WTC11 (cell line): ENCODE measurements around the gene TELO2. TPM values are rescaled to one million over a fixed set of nuclear protein-coding genes. Genes with fewer than 3 reads are reported as not detected.

ENCODE experiments used
- CBFB ChIP-seq: sonication (generic); formaldehyde crosslinking; IDR thresholded peaks from 2 replicates; pipeline ENCODE4 v1.8.1; 2022; ENCODE audit warnings: mild to moderate bottlenecking, low read depth, missing genetic modification reagents
- CREB1 ChIP-seq: sonication (generic); formaldehyde crosslinking; IDR thresholded peaks from 2 replicates; pipeline ENCODE4 v1.8.0; 2023; ENCODE audit warnings: mild to moderate bottlenecking, missing genetic modification reagents
- ELF4 ChIP-seq: sonication (generic); formaldehyde crosslinking; IDR thresholded peaks from 2 replicates; pipeline ENCODE4 v1.8.1; 2022; ENCODE audit warnings: low read depth, mild to moderate bottlenecking, moderate library complexity, missing genetic modification reagents
- EMX1 ChIP-seq: fragments of 250-450 bp; sonication (Bioruptor Pico); IDR thresholded peaks from 2 replicates; pipeline ENCODE4 v1.8.0; 2021; ENCODE audit warnings: mild to moderate bottlenecking
- GRHL2 ChIP-seq: fragments of 250-450 bp; sonication (Bioruptor Pico); IDR thresholded peaks from 2 replicates; pipeline ENCODE4 v1.8.0; 2022; ENCODE audit warnings: mild to moderate bottlenecking, moderate library complexity; ENCODE audit not compliant: insufficient replicate concordance, severe bottlenecking
- HMGA2 ChIP-seq: fragments of 250-450 bp; sonication (Bioruptor Pico); IDR thresholded peaks from 2 replicates; pipeline ENCODE4 v1.4.0; 2021; ENCODE audit warnings: mild to moderate bottlenecking, moderate library complexity
- JUN ChIP-seq: sonication (generic); formaldehyde crosslinking; IDR thresholded peaks from 2 replicates; pipeline ENCODE4 v1.8.0; 2023; ENCODE audit warnings: mild to moderate bottlenecking, missing genetic modification reagents
- NFATC4 ChIP-seq: fragments of 250-450 bp; sonication (Bioruptor Pico); IDR thresholded peaks from 2 replicates; pipeline ENCODE4 v1.9.0; 2021; ENCODE audit warnings: mild to moderate bottlenecking
- RELA ChIP-seq: sonication (generic); formaldehyde crosslinking; IDR thresholded peaks from 2 replicates; pipeline ENCODE4 v1.8.1; 2022; ENCODE audit warnings: missing genetic modification reagents, mild to moderate bottlenecking, borderline replicate concordance
- SMAD3 ChIP-seq: sonication (generic); formaldehyde crosslinking; IDR thresholded peaks from 2 replicates; pipeline ENCODE4 v1.8.0; 2022; ENCODE audit warnings: missing genetic modification reagents, mild to moderate bottlenecking, borderline replicate concordance
- TP53 ChIP-seq: sonication (generic); formaldehyde crosslinking; IDR thresholded peaks from 2 replicates; pipeline ENCODE4 v1.8.1; 2023; ENCODE audit warnings: mild to moderate bottlenecking, missing genetic modification reagents
- ZBTB21 ChIP-seq: sonication (generic); formaldehyde crosslinking; IDR thresholded peaks from 2 replicates; pipeline ENCODE4 v1.8.1; 2023; ENCODE audit warnings: mild to moderate bottlenecking, missing genetic modification reagents, borderline replicate concordance
- ZNF121 ChIP-seq: sonication (generic); formaldehyde crosslinking; IDR thresholded peaks from 2 replicates; pipeline ENCODE4 v1.8.0; 2023; ENCODE audit warnings: missing genetic modification reagents
- ZNF423 ChIP-seq: fragments of 250-450 bp; sonication (Bioruptor Pico); IDR thresholded peaks from 2 replicates; pipeline ENCODE4 v2.1.2; 2022; ENCODE audit warnings: mild to moderate bottlenecking, moderate library complexity
- total RNA-seq: library from RNA; stranded (reverse); gene quantifications from 3 replicates; pipeline ENCODE4 v1.2.3, GENCODE V29; 2021
- TF ChIP-seq, protein P1 (sequence below): sonication (generic); formaldehyde crosslinking; IDR thresholded peaks from 2 replicates; pipeline ENCODE4 v1.8.1; 2022; ENCODE audit warnings: missing genetic modification reagents, borderline replicate concordance
- TF ChIP-seq, protein P2 (sequence below): sonication (generic); formaldehyde crosslinking; IDR thresholded peaks from 2 replicates; pipeline ENCODE4 v1.8.0; 2023; ENCODE audit warnings: missing genetic modification reagents, mild to moderate bottlenecking, borderline replicate concordance
- TF ChIP-seq, protein P3 (sequence below): sonication (generic); formaldehyde crosslinking; IDR thresholded peaks from 2 replicates; pipeline ENCODE4 v1.8.1; 2022; ENCODE audit warnings: low read depth, missing genetic modification reagents, borderline replicate concordance
- TF ChIP-seq, protein P4 (sequence below): sonication (generic); formaldehyde crosslinking; IDR thresholded peaks from 2 replicates; pipeline ENCODE4 v1.8.1; 2023; ENCODE audit warnings: mild to moderate bottlenecking, missing genetic modification reagents, borderline replicate concordance
- TF ChIP-seq, protein P5 (sequence below): sonication (generic); formaldehyde crosslinking; IDR thresholded peaks from 2 replicates; pipeline ENCODE4 v1.8.0; 2022; ENCODE audit warnings: mild to moderate bottlenecking, missing genetic modification reagents
- TF ChIP-seq, protein P6 (sequence below): sonication (generic); formaldehyde crosslinking; IDR thresholded peaks from 2 replicates; pipeline ENCODE4 v1.8.0; 2022; ENCODE audit warnings: mild to moderate bottlenecking, missing genetic modification reagents
- TF ChIP-seq, protein P7 (sequence below): sonication (generic); formaldehyde crosslinking; IDR thresholded peaks from 2 replicates; pipeline ENCODE4 v1.8.0; 2022; ENCODE audit warnings: mild to moderate bottlenecking, missing genetic modification reagents
- TF ChIP-seq, protein P8 (sequence below): sonication (generic); formaldehyde crosslinking; IDR thresholded peaks from 2 replicates; pipeline ENCODE4 v1.8.0; 2023; ENCODE audit warnings: missing genetic modification reagents

Gene TELO2
- total RNA-seq, 1 experiment from 2014 or later = 86.7 TPM

DNA sequence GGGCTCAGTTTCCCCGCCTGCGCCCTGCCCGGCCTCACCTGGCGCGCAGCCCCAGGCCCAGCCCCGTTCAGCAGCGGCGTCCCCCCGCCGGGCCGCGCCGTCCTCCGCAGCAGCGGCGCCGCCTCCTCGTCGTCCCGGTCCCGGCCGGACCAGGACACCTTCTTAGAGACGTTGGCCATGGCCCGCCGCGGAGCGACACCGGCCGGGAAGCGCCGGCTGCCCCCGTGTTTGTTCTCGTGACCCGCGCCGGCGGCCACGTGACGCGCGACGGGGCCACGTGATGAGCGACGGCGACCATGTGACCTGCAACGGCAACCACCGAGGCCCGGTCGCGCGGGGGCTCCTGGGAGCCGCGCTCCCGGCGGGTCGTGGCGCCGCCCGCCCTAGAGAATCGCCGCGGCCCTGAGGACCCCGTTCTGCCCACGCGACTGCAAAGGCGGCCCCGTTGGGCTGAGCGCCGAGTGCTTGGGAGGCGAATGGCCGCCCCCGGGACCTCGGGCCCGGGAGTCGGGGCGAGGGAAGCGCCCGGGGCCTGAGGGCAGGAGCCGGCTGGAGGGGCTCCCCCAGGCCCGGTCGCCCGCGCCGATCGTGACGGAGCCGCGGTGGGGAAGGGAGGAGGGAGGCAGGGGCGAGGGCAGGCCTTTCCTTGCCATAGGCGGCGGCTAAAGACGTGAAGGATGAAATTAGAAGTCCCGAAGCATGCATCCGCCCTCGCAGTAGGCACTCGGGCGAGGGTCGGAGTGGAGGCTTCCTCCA is 18.2 kb upstream of the TELO2 start, which contains the start of gene CLCN7 (continued):
- TF ChIP-seq, protein P1, sequence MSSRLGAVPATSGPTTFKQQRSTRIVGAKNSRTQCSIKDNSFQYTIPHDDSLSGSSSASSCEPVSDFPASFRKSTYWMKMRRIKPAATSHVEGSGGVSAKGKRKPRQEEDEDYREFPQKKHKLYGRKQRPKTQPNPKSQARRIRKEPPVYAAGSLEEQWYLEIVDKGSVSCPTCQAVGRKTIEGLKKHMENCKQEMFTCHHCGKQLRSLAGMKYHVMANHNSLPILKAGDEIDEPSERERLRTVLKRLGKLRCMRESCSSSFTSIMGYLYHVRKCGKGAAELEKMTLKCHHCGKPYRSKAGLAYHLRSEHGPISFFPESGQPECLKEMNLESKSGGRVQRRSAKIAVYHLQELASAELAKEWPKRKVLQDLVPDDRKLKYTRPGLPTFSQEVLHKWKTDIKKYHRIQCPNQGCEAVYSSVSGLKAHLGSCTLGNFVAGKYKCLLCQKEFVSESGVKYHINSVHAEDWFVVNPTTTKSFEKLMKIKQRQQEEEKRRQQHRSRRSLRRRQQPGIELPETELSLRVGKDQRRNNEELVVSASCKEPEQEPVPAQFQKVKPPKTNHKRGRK (CRISPR knock-in tag) = no peak
- TF ChIP-seq, protein P2, sequence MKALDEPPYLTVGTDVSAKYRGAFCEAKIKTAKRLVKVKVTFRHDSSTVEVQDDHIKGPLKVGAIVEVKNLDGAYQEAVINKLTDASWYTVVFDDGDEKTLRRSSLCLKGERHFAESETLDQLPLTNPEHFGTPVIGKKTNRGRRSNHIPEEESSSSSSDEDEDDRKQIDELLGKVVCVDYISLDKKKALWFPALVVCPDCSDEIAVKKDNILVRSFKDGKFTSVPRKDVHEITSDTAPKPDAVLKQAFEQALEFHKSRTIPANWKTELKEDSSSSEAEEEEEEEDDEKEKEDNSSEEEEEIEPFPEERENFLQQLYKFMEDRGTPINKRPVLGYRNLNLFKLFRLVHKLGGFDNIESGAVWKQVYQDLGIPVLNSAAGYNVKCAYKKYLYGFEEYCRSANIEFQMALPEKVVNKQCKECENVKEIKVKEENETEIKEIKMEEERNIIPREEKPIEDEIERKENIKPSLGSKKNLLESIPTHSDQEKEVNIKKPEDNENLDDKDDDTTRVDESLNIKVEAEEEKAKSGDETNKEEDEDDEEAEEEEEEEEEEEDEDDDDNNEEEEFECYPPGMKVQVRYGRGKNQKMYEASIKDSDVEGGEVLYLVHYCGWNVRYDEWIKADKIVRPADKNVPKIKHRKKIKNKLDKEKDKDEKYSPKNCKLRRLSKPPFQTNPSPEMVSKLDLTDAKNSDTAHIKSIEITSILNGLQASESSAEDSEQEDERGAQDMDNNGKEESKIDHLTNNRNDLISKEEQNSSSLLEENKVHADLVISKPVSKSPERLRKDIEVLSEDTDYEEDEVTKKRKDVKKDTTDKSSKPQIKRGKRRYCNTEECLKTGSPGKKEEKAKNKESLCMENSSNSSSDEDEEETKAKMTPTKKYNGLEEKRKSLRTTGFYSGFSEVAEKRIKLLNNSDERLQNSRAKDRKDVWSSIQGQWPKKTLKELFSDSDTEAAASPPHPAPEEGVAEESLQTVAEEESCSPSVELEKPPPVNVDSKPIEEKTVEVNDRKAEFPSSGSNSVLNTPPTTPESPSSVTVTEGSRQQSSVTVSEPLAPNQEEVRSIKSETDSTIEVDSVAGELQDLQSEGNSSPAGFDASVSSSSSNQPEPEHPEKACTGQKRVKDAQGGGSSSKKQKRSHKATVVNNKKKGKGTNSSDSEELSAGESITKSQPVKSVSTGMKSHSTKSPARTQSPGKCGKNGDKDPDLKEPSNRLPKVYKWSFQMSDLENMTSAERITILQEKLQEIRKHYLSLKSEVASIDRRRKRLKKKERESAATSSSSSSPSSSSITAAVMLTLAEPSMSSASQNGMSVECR (CRISPR knock-in tag) = peak; percentile 98
- TF ChIP-seq TP53 (peak; percentile 96), SMAD3 (CRISPR knock-in tag) (peak; percentile 95; the same call in 1 of the 2 replicates), NFATC4 (CRISPR knock-in tag) (no peak), ELF4 (peak; percentile 87; the same call in 1 of the 2 replicates), CREB1 (peak; percentile 91), CBFB (CRISPR knock-in tag) (peak; percentile 80; the same call in 1 of the 2 replicates), ZNF423 (CRISPR knock-in tag) (no peak), JUN (CRISPR knock-in tag) (peak; percentile 85; the same call in 1 of the 2 replicates), EMX1 (CRISPR knock-in tag) (no peak), GRHL2 (CRISPR knock-in tag) (no peak), ZNF121 (CRISPR knock-in tag) (0 out of 2 replicates have a peak, but pooled peaks have one; percentile 21), ZBTB21 (CRISPR knock-in tag) (peak; percentile 80), HMGA2 (no peak), RELA (CRISPR knock-in tag) (peak; percentile 90; the same call in 1 of the 2 replicates)
- TF ChIP-seq, protein P3, sequence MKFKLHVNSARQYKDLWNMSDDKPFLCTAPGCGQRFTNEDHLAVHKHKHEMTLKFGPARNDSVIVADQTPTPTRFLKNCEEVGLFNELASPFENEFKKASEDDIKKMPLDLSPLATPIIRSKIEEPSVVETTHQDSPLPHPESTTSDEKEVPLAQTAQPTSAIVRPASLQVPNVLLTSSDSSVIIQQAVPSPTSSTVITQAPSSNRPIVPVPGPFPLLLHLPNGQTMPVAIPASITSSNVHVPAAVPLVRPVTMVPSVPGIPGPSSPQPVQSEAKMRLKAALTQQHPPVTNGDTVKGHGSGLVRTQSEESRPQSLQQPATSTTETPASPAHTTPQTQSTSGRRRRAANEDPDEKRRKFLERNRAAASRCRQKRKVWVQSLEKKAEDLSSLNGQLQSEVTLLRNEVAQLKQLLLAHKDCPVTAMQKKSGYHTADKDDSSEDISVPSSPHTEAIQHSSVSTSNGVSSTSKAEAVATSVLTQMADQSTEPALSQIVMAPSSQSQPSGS (CRISPR knock-in tag) = peak; percentile 82
- TF ChIP-seq, protein P4, sequence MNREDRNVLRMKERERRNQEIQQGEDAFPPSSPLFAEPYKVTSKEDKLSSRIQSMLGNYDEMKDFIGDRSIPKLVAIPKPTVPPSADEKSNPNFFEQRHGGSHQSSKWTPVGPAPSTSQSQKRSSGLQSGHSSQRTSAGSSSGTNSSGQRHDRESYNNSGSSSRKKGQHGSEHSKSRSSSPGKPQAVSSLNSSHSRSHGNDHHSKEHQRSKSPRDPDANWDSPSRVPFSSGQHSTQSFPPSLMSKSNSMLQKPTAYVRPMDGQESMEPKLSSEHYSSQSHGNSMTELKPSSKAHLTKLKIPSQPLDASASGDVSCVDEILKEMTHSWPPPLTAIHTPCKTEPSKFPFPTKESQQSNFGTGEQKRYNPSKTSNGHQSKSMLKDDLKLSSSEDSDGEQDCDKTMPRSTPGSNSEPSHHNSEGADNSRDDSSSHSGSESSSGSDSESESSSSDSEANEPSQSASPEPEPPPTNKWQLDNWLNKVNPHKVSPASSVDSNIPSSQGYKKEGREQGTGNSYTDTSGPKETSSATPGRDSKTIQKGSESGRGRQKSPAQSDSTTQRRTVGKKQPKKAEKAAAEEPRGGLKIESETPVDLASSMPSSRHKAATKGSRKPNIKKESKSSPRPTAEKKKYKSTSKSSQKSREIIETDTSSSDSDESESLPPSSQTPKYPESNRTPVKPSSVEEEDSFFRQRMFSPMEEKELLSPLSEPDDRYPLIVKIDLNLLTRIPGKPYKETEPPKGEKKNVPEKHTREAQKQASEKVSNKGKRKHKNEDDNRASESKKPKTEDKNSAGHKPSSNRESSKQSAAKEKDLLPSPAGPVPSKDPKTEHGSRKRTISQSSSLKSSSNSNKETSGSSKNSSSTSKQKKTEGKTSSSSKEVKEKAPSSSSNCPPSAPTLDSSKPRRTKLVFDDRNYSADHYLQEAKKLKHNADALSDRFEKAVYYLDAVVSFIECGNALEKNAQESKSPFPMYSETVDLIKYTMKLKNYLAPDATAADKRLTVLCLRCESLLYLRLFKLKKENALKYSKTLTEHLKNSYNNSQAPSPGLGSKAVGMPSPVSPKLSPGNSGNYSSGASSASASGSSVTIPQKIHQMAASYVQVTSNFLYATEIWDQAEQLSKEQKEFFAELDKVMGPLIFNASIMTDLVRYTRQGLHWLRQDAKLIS = 0 out of 2 replicates have a peak, but pooled peaks have one; percentile 63
- TF ChIP-seq, protein P5, sequence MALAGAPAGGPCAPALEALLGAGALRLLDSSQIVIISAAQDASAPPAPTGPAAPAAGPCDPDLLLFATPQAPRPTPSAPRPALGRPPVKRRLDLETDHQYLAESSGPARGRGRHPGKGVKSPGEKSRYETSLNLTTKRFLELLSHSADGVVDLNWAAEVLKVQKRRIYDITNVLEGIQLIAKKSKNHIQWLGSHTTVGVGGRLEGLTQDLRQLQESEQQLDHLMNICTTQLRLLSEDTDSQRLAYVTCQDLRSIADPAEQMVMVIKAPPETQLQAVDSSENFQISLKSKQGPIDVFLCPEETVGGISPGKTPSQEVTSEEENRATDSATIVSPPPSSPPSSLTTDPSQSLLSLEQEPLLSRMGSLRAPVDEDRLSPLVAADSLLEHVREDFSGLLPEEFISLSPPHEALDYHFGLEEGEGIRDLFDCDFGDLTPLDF (CRISPR knock-in tag) = peak; percentile 92; the same call in 1 of the 2 replicates
- TF ChIP-seq, protein P6, sequence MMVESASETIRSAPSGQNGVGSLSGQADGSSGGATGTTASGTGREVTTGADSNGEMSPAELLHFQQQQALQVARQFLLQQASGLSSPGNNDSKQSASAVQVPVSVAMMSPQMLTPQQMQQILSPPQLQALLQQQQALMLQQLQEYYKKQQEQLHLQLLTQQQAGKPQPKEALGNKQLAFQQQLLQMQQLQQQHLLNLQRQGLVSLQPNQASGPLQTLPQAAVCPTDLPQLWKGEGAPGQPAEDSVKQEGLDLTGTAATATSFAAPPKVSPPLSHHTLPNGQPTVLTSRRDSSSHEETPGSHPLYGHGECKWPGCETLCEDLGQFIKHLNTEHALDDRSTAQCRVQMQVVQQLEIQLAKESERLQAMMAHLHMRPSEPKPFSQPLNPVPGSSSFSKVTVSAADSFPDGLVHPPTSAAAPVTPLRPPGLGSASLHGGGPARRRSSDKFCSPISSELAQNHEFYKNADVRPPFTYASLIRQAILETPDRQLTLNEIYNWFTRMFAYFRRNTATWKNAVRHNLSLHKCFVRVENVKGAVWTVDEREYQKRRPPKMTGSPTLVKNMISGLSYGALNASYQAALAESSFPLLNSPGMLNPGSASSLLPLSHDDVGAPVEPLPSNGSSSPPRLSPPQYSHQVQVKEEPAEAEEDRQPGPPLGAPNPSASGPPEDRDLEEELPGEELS (CRISPR knock-in tag) = peak; percentile 97
- TF ChIP-seq, protein P7, sequence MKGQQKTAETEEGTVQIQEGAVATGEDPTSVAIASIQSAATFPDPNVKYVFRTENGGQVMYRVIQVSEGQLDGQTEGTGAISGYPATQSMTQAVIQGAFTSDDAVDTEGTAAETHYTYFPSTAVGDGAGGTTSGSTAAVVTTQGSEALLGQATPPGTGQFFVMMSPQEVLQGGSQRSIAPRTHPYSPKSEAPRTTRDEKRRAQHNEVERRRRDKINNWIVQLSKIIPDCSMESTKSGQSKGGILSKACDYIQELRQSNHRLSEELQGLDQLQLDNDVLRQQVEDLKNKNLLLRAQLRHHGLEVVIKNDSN (CRISPR knock-in tag) = peak; percentile 100
- TF ChIP-seq, protein P8, sequence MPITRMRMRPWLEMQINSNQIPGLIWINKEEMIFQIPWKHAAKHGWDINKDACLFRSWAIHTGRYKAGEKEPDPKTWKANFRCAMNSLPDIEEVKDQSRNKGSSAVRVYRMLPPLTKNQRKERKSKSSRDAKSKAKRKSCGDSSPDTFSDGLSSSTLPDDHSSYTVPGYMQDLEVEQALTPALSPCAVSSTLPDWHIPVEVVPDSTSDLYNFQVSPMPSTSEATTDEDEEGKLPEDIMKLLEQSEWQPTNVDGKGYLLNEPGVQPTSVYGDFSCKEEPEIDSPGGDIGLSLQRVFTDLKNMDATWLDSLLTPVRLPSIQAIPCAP (CRISPR knock-in tag) = peak; percentile 94
